Left ventricle myocardium inferior (tissue), 1 donor: ENCODE measurements around the gene PLEKHA8. TPM values are rescaled to one million over a fixed set of nuclear protein-coding genes. Genes with fewer than 3 reads are reported as not detected.

Source experiments
- DNase-seq: peaks from one replicate; pipeline ENCODE4 v3.0.0-alpha.2; 2020
- H3K27ac ChIP-seq: fragments of 200-600 bp; replicated peaks from 2 replicates; pipeline ENCODE4 v1.8.0; 2021
- H3K27me3 ChIP-seq: fragments of 200-600 bp; 2 replicates; pipeline ENCODE4 v1.8.0; 2021; ENCODE audit warnings: low read depth
- H3K36me3 ChIP-seq: fragments of 200-600 bp; 2 replicates; pipeline ENCODE4 v1.8.0; 2021
- H3K4me1 ChIP-seq: fragments of 200-600 bp; 2 replicates; pipeline ENCODE4 v1.8.0; 2021
- H3K4me3 ChIP-seq: fragments of 200-600 bp; 2 replicates; pipeline ENCODE4 v1.8.0; 2021; ENCODE audit warnings: mild to moderate bottlenecking, moderate library complexity
- H3K9me3 ChIP-seq: fragments of 200-600 bp; replicated peaks from 2 replicates; pipeline ENCODE4 v1.8.0; 2021
- intact Hi-C: fragments of 100-400 bp; cut with micrococcal nuclease; formaldehyde crosslinking; loops from one replicate; pipeline ENCODE4 v1.11.0; 2022
- total RNA-seq: library from RNA; stranded (reverse); fragmentation: NEBNext Ultra II Directional; extraction: Animal tissue kit (Norgen Biotek cat#: 25700); gene quantifications from one replicate; pipeline ENCODE4 v1.2.1, GENCODE V29; 2021
- TF ChIP-seq, protein P1 (sequence below): fragments of 200-600 bp; IDR thresholded peaks from 2 replicates; pipeline ENCODE4 v1.8.0; 2021; ENCODE audit warnings: antibody characterized with exemption, mild to moderate bottlenecking, borderline replicate concordance
- donor health status: DM: no; HTN: yes; CAD: no; lungs with severe emphysema.

The PLEKHA8 gene
- total RNA-seq, 1 donor from 2014 or later = 3.3 TPM

DNA sequence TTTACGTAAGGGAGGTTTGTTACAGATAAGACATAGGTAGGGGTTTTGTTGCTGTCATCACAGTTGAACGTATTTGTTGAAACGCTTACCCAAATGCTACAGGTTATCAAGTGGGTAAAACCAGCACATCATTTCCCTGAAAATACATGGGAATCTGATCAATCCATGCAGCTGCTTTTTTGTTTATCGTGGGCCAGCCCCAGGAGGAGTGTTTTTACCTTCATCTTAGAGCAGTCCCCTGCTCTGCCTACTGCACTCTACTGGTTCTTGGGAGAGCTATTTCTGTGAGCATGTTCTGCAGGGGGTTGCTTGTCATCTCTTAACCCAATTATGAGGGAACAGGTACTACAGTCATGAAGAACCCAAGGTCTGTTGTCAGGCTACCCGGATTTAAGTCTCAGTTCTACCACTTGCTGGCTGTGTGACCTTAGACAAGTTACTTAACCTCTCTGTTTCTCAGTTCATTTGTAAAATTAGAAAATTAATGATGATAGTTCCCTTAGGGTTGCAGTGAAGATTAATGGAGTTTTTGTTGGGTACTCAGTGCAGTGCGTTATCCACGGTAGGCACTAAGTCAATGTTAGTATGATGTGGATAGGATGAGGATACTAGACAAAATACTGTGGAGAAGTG lies 121.5 kb downstream of the PLEKHA8 start:
- no peak overlapping the region for H3K4me3 ChIP-seq
- no peak overlapping the region for H3K27ac ChIP-seq
- intact Hi-C loops = no loop called here
- TF ChIP-seq, protein P1, sequence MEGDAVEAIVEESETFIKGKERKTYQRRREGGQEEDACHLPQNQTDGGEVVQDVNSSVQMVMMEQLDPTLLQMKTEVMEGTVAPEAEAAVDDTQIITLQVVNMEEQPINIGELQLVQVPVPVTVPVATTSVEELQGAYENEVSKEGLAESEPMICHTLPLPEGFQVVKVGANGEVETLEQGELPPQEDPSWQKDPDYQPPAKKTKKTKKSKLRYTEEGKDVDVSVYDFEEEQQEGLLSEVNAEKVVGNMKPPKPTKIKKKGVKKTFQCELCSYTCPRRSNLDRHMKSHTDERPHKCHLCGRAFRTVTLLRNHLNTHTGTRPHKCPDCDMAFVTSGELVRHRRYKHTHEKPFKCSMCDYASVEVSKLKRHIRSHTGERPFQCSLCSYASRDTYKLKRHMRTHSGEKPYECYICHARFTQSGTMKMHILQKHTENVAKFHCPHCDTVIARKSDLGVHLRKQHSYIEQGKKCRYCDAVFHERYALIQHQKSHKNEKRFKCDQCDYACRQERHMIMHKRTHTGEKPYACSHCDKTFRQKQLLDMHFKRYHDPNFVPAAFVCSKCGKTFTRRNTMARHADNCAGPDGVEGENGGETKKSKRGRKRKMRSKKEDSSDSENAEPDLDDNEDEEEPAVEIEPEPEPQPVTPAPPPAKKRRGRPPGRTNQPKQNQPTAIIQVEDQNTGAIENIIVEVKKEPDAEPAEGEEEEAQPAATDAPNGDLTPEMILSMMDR = no peak
- peaks cover 29% of the 10 kb centered on the region for H3K4me1 ChIP-seq
- H3K27me3 ChIP-seq = no peaks in the 10 kb centered on the region
- peaks cover 28% of the 10 kb centered on the region for H3K36me3 ChIP-seq
- no peaks in the 10 kb centered on the region for H3K9me3 ChIP-seq
- no peak for DNase-seq

DNA sequence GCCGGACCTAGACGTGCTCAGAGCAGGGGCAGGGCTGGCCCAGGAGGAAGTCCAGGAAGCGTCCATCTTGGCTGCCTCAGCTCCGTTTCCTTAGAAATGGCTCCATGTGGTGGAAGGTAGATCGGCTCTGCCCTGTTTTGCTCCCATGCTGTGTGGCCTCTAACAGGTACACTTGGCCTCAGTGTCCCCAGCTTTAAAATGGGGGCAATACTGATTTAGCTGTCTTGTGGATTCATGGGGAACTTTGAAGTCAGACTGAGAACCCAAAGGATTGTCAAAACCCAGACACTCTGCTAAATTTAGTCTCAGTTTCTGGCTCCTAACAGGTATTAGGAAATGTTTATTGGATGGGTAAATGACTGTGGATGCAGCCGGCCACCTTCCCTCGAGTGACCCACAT lies 122.5 kb downstream of the PLEKHA8 start:
- H3K4me1 ChIP-seq = peaks cover 20% of the 10 kb centered on the region
- TF ChIP-seq, protein P1 = no peak
- no peak overlapping the region for H3K27ac ChIP-seq

DNA sequence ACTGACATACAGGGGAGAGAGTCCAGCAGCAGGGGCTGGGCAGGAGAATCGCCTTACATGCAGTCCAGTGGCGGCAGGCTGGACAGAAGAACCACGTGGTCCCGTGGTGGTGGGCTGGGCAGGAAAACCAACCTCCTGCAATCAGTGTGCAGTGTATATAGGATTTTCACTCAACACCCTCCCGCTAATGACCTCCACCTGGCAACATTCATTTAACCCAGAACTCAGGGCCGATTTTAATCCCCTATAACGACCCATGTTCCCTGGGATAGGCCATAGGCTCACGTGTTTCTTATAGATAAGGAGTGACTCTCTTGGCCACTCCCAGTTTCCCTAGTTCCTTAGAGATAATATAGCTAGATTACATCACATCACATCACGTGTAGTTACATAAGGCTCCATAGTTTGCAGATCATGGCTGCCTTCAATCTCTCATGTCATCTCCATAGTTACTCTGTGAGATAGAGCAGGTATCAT lies 125.9 kb downstream of the PLEKHA8 start:
- Histone ChIP-seq H3K27me3 (no peaks in the 10 kb centered on the region), H3K36me3 (peaks cover 38% of the 10 kb centered on the region), H3K4me3 (no peak overlapping the region), H3K27ac (no peak overlapping the region), H3K4me1 (peaks cover 4% of the 10 kb centered on the region), H3K9me3 (no peaks in the 10 kb centered on the region)
- intact Hi-C loops = no loop called here
- no peak for DNase-seq
- TF ChIP-seq, protein P1 = no peak

More for the DNA sequence above, 122.5 kb downstream of the PLEKHA8 start:
- Histone ChIP-seq H3K4me3 (no peak overlapping the region), H3K36me3 (peaks cover 28% of the 10 kb centered on the region), H3K9me3 (no peaks in the 10 kb centered on the region), H3K27me3 (no peaks in the 10 kb centered on the region)
- no peak for DNase-seq
- intact Hi-C loops = no loop called here

DNA sequence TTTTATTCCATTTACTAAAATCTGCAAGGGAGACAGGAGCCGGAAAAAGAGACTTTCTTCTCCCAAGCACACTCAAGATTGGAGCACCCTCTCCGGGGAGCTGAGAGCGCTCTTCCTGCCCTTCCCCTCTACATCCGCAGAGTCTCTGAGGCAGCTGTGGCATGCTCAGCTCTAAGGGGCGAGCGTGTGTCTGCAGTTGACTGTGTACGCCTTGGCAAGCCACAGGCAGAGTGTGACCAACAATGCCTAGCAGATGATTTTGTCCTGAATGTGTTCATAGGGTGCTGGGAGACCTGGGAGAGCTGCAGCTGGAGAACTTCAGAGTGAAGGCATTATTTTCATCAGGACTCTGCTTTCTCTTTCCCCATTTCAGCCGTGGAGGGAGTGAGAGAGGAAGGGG lies 127.3 kb downstream of the PLEKHA8 start:
- DNase-seq = no peak
- Histone ChIP-seq H3K36me3 (peaks cover 36% of the 10 kb centered on the region), H3K4me3 (no peak overlapping the region), H3K4me1 (peaks cover 13% of the 10 kb centered on the region), H3K27me3 (no peaks in the 10 kb centered on the region), H3K9me3 (no peaks in the 10 kb centered on the region), H3K27ac (no peak overlapping the region)
- TF ChIP-seq, protein P1 = no peak
- intact Hi-C loops = no loop called here

DNA sequence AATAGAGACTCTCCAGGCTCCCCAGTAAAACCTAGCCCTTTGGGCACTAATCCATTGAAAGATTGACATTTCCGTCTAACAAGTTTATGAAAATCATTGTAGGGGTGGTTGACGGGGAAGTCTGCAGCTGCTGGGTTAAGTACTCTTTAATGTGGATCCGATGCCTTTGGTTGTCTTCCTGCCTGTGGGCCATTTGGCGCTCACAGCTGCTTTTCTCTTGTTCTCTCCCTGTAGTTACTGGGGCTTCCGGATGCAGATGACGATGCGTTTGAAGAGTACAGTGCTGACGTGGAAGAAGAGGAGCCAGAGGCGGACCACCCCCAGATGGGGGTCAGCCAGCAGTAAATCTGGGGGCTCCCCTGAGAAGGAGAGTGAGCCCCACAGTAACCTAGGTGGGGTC lies 129.0 kb downstream of the PLEKHA8 start:
- Histone ChIP-seq H3K36me3 (peaks cover 25% of the 10 kb centered on the region), H3K27ac (no peak overlapping the region), H3K9me3 (no peaks in the 10 kb centered on the region), H3K27me3 (no peaks in the 10 kb centered on the region), H3K4me1 (peaks cover 10% of the 10 kb centered on the region), H3K4me3 (no peak overlapping the region)
- no peak for DNase-seq
- intact Hi-C loops = no loop called here
- TF ChIP-seq, protein P1 = no peak
